Naive thymus-derived CD8-positive, alpha-beta T cell (primary cell): ENCODE data around the gene PRDM10. TPM values are rescaled to one million over a fixed set of nuclear protein-coding genes. Genes with fewer than 3 reads are reported as not detected.

Experiments used
- ATAC-seq, 2 donors: fragments of 150-1000 bp; cut with Tn5 transposase in 1 of 2; sonication (Bioruptor Pico), chemical (Tn5 transposase) in 1 of 2; 1 replicate in 1 of 2; 2 replicates in 1 of 2; pipeline ENCODE4 v1.10.0; 2021; ENCODE audit warnings: mild to moderate bottlenecking in 2 of 2, moderate library complexity in 2 of 2
- POLR2A ChIA-PET: fragments of 350-600 bp; sonication (Branson Sonifier 250); formaldehyde crosslinking; loops from one replicate; lab custom pipeline; 2021; ENCODE audit warnings: antibody characterized with exemption; lab: Charles Lee
- DNase-seq, 10 donors: peaks; one replicate each; pipeline versions ENCODE4 v3.0.0 to v3.0.0-alpha.2; 2020 to 2022
- H3K27ac Mint-ChIP-seq, 10 donors: one replicate each; pipeline ENCODE4 v1.8.0; 2020 to 2022; ENCODE audit warnings: mild to moderate bottlenecking in 10 of 10, mixed read lengths in 10 of 10, moderate library complexity in 4 of 10, inconsistent platforms in 1 of 10
- H3K27me3 Mint-ChIP-seq, 5 donors: one replicate each; pipeline ENCODE4 v1.8.0; 2021 to 2022; ENCODE audit warnings: mixed read lengths in 5 of 5
- H3K36me3 Mint-ChIP-seq, 3 donors: one replicate each; pipeline ENCODE4 v1.8.0; 2020 to 2022; ENCODE audit warnings: mixed read lengths in 3 of 3, mild to moderate bottlenecking in 2 of 3, inconsistent platforms in 1 of 3
- H3K4me1 Mint-ChIP-seq, 4 donors: one replicate each; pipeline ENCODE4 v1.8.0; 2021 to 2022; ENCODE audit warnings: mixed read lengths in 4 of 4
- H3K4me3 Mint-ChIP-seq, 10 donors: one replicate each; pipeline ENCODE4 v1.8.0; 2020 to 2022; ENCODE audit warnings: mild to moderate bottlenecking in 10 of 10, mixed read lengths in 10 of 10, moderate library complexity in 6 of 10, inconsistent platforms in 1 of 10
- H3K9me3 Mint-ChIP-seq, 9 donors: one replicate each; pipeline ENCODE4 v1.8.0; 2020 to 2022; ENCODE audit warnings: mixed read lengths in 9 of 9, mild to moderate bottlenecking in 3 of 9, inconsistent platforms in 1 of 9, moderate library complexity in 1 of 9
- polyA plus RNA-seq, 3 donors: library from polyadenylated mRNA; unstranded; fragments of 300-500 nt; fragmentation: Illumina TruSeq; gene quantifications; one replicate each; pipeline ENCODE4 v1.2.3, GENCODE V29; 2021
- total RNA-seq, 8 experiments: library from RNA in 2 of 8; stranded (reverse) in 2 of 8; gene quantifications; one replicate each; pipeline ENCODE4 v1.2.3 and lab custom pipeline; 2021 to 2026

The PRDM10 gene
- total and polyA plus RNA-seq, 5 experiments from 2014 or later: 0.87 to 16.5 (median 3.7) TPM

DNA sequence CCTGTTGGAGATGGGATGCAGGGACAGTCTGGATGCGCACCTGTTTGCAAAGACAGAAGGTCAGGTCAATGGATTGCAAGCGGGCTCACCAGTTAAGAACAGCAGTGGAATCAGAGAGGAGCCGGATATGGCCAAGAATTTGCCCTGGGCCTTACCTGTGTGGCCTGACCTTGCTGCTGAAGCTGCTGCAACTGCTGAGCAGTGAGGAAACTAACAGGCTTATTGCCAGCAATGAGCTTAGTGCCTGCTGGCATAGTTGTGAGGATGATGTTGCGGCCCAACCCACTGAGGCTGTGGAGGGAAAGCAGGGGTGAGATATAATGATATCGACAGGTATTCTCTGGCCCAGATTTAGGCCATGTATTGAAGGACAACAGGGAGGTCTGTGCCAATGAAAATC lies 137.8 kb downstream of the PRDM10 start:
- no peak for DNase-seq

DNA sequence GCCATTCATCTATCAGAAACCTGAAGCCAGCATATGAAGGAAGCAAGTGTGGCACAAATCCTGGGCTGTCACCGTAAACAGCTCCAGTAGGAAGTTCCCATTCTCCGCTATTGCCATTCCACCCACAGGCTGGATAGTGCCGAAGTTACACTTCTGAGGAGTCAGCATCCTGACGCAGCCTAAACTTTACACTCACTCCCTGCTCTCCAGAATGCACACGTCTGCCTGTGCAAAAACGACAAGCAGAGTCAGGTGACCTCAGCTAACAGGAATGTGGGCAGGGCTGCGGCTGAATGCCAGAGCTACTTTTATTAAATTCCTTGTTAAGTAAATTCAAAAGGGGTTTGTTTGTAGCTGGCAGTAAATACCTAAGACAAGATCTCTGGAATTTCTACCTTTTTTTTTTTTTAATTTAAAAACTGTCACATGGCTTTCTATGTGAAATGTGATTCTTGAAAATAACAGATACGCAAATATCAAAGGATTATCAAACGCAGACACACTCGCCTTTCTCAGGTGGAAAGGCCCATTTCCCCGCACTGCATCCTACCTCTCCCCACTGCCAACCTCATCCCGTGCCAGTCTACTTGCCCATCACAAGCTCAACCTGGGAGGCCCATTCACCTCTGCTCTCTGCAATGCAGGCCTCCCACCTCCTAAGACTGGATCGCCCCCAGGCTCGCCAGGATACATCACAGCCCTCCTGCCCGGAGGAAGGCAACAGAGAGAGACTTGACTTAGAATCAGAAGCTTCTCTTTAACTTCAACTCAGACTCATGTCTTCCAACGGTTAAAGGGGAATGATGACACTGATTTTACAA lies 140.7 kb downstream of the PRDM10 start:
- ATAC-seq: no peak
- no peak for DNase-seq
- Mint-ChIP-seq H3K4me1 (peaks cover 19 to 56% (median 44%) of the 10 kb centered on the region in 4 donors), H3K4me3 (peak overlapping the region in 6 of 10 donors; percentile 29 to 72 (median 45)), H3K9me3 (no peaks in the 10 kb centered on the region), H3K36me3 (peaks cover 9 to 64% (median 41%) of the 10 kb centered on the region in 3 donors), H3K27me3 (no peaks in the 10 kb centered on the region), H3K27ac (peak overlapping the region; percentile 65 to 96 (median 91))
- POLR2A ChIA-PET: interaction anchor here (0.7 to 2.0 kb wide), 6 partner anchors 8 to 469 kb away, joined by 3 to 9 read pairs (median 4); no protein-coding TSS in a partner anchor

More for the DNA sequence above, 137.8 kb downstream of the PRDM10 start:
- ATAC-seq: no peak
- Mint-ChIP-seq H3K4me1 (peaks cover 12 to 41% (median 31%) of the 10 kb centered on the region in 4 donors), H3K27me3 (no peaks in the 10 kb centered on the region), H3K4me3 (no peak overlapping the region), H3K27ac (peak overlapping the region in 4 of 10 donors; percentile 41 to 74 (median 60)), H3K36me3 (peaks cover 14 to 84% (median 52%) of the 10 kb centered on the region in 3 donors), H3K9me3 (no peaks in the 10 kb centered on the region)
- POLR2A ChIA-PET: interaction anchor here (0.9 kb wide), 1 partner anchor 66 kb away, joined by 3 read pairs; no protein-coding TSS in a partner anchor

- DNase-seq (no peak), ATAC-seq (no peak)
- H3K9me3 Mint-ChIP-seq: no peaks in the 10 kb centered on the region
- H3K27me3 Mint-ChIP-seq: no peaks in the 10 kb centered on the region
- POLR2A ChIA-PET: interaction anchor here (1.4 kb wide), 1 partner anchor 32 kb away, joined by 4 read pairs; no protein-coding TSS in a partner anchor
- peaks cover 23 to 56% (median 50%) of the 10 kb centered on the region in 4 donors for H3K4me1 Mint-ChIP-seq
- H3K27ac Mint-ChIP-seq: peak overlapping the region in 5 of 10 donors; percentile 38 to 99 (median 91)
- peaks cover 3 to 8% (median 4%) of the 10 kb centered on the region in 3 donors for H3K36me3 Mint-ChIP-seq
- H3K4me3 Mint-ChIP-seq: no peak overlapping the region
Observed at GRCh38 chr11:129856036-129856435, 146.6 kb downstream of the PRDM10 start.

DNA sequence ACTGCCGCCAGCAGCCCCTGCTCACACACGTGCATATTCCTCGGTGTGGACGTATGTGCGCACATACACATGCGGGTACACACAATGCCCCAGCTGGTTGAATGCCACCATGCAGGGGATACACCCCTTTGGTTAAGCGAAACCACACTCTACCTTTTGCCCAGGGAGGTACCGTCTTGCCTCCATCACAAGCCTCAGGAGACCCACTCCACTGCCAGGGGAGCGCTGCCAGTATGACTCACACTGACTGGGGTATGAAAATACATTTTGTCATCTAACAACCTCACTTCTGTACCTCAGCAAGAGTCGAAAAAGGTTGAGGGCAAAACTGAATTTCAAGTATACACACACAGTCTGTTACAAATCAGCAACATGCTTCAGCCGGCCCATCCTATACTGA lies 147.5 kb downstream of the PRDM10 start:
- ATAC-seq: no peak
- Mint-ChIP-seq H3K27me3 (no peaks in the 10 kb centered on the region), H3K36me3 (peaks cover 2 to 8% (median 4%) of the 10 kb centered on the region in 3 donors), H3K4me3 (peak overlapping the region in 2 of 10 donors; percentile 6 to 32), H3K27ac (peak overlapping the region; percentile 65 to 99 (median 96)), H3K4me1 (peaks cover 23 to 51% (median 45%) of the 10 kb centered on the region in 4 donors), H3K9me3 (no peaks in the 10 kb centered on the region)
- no peak for DNase-seq
- POLR2A ChIA-PET: interaction anchor here (2.2 to 3.2 kb wide), 2 partner anchors 40 to 52 kb away, joined by 26 to 29 read pairs; partner anchors contain the start of gene TMEM45B

DNA sequence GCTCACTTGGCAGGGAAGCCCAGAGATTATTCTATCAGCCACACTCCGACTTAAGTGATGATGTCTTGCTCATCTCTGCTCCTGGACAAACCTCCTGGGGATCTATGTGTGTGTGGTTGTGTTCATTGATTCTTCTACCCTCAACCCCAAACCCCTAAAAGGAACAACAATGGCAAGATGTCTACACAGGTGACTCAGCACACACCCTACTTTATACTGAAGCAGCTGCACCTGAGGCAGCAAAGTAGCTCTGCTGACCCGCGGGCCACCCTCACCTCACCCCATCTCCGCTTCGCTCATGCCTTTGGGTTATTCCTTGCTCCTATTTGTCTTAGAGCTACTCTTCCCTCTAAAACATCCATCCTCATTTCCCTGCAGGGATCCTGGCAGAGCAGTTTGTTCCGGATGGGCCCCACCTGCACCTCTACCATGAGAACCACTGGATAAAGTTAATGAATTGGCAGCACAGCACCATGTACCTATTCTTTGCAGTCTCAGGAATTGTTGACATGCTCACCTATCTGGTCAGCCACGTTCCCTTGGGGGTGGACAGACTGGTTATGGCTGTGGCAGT lies 148.3 kb downstream of the PRDM10 start:
- no peak for DNase-seq
- Mint-ChIP-seq H3K4me1 (peaks cover 20 to 43% (median 38%) of the 10 kb centered on the region in 4 donors), H3K27ac (peak overlapping the region; percentile 63 to 99 (median 96))

GRCh38 chr11:129853518-129854231 lies 149.0 kb downstream of the PRDM10 start:
- no peaks in the 10 kb centered on the region for H3K36me3 Mint-ChIP-seq
- peak overlapping the region in 9 of 10 donors; percentile 64 to 82 (median 75) for H3K4me3 Mint-ChIP-seq
- H3K4me1 Mint-ChIP-seq: peaks cover 17 to 37% (median 32%) of the 10 kb centered on the region in 4 donors
- peak overlapping the region; percentile 63 to 99 (median 96) for H3K27ac Mint-ChIP-seq
- peak; percentile 37 to 92 (median 82) for DNase-seq
- POLR2A ChIA-PET: interaction anchor here (0.7 to 3.2 kb wide), 8 partner anchors 9 to 149 kb away, joined by 3 to 29 read pairs (median 6); partner anchors contain the start of genes NFRKB, PRDM10 and TMEM45B
- H3K27me3 Mint-ChIP-seq: no peaks in the 10 kb centered on the region
- peak; percentile 92 to 95 for ATAC-seq
- H3K9me3 Mint-ChIP-seq: no peaks in the 10 kb centered on the region

More for the DNA sequence above, 148.3 kb downstream of the PRDM10 start:
- Mint-ChIP-seq H3K9me3 (no peaks in the 10 kb centered on the region), H3K27me3 (no peaks in the 10 kb centered on the region), H3K4me3 (peak overlapping the region in 9 of 10 donors; percentile 64 to 82 (median 75)), H3K36me3 (peaks cover 0 to 3% (median 0%) of the 10 kb centered on the region in 3 donors)
- POLR2A ChIA-PET: interaction anchor here (0.7 to 3.2 kb wide), 8 partner anchors 8 to 148 kb away, joined by 3 to 29 read pairs (median 6); partner anchors contain the start of genes NFRKB, PRDM10 and TMEM45B
- ATAC-seq: peak in 1 of 2 donors; percentile 25

- DNase-seq (no peak), ATAC-seq (no peak)
- POLR2A ChIA-PET: interaction anchor here (3.2 kb wide), 1 partner anchor 49 kb away, joined by 29 read pairs; no protein-coding TSS in a partner anchor
- Mint-ChIP-seq H3K4me1 (peaks cover 14 to 33% (median 27%) of the 10 kb centered on the region in 4 donors), H3K36me3 (no peaks in the 10 kb centered on the region), H3K27ac (peak overlapping the region in 8 of 10 donors; percentile 91 to 99 (median 98)), H3K4me3 (peak overlapping the region in 3 of 10 donors; percentile 18 to 71 (median 51)), H3K9me3 (no peaks in the 10 kb centered on the region), H3K27me3 (no peaks in the 10 kb centered on the region)
Observed at GRCh38 chr11:129852125-129852740, 150.4 kb downstream of the PRDM10 start.

Other genes with a start within 250 kb of the PRDM10 start
- 1 to 10 TPM; 4.7 to 6.1 TPM for gene TMEM45B, start 187.0 kb downstream of the PRDM10 start, total RNA-seq
- gene TMEM45B, start 187.0 kb downstream of the PRDM10 start, polyA plus RNA-seq: 1 to 10 TPM in 2 of 3 donors, under 1 TPM in 1; 0.96 to 1.7 (median 1.1) TPM
- gene NFRKB, start 107.3 kb downstream of the PRDM10 start, total RNA-seq: 10 to 100 TPM; 60.1 to 61.4 TPM
- gene NFRKB, start 107.3 kb downstream of the PRDM10 start, polyA plus RNA-seq: 10 to 100 TPM; 16.9 to 21.9 (median 17.6) TPM
- 10 to 100 TPM; 49.1 to 54.4 TPM for gene APLP2, start 67.1 kb upstream of the PRDM10 start, total RNA-seq
- gene APLP2, start 67.1 kb upstream of the PRDM10 start, polyA plus RNA-seq: 10 to 100 TPM; 26.2 to 35.1 (median 26.8) TPM
- under 1 TPM; 0.74 to 0.94 TPM for gene ST14, start 156.9 kb upstream of the PRDM10 start, total RNA-seq
- gene ST14, start 156.9 kb upstream of the PRDM10 start, polyA plus RNA-seq: not detected